ENCODE measurements around the gene ZNF143.

ZNF143 gene

GRCh38 chr11:9462172-9462799 is 1.5 kb downstream of the ZNF143 start:
- Histone ChIP-seq H3K4me3 (ENCODE audit: low read depth, low read length) (peak overlapping the region; percentile 76), H3K9me3 (ENCODE audit: control insufficient read depth, insufficient read depth, low read length) (no peaks in the 10 kb centered on the region), H3K9ac (ENCODE audit: low read depth, low read length) (peak overlapping the region; percentile 96), H3K27ac (ENCODE audit: low read depth, low read length) (peak overlapping the region; percentile 100), H3K27me3 (ENCODE audit: control insufficient read depth, insufficient read depth, low read length) (no peaks in the 10 kb centered on the region), H3K4me1 (ENCODE audit: control insufficient read depth, insufficient read depth, low read length) (peaks cover 14% of the 10 kb centered on the region; the same call in 1 of the 2 replicates), H3K36me3 (ENCODE audit: control insufficient read depth, insufficient read depth, low read length) (no peaks in the 10 kb centered on the region)

- Histone ChIP-seq H3K36me3 (ENCODE audit: control insufficient read depth, insufficient read depth, low read length) (no peaks in the 10 kb centered on the region), H3K27ac (ENCODE audit: low read depth, low read length) (peak overlapping the region; percentile 17), H3K4me1 (ENCODE audit: control insufficient read depth, insufficient read depth, low read length) (peaks cover 14% of the 10 kb centered on the region; the same call in 1 of the 2 replicates), H3K9me3 (ENCODE audit: control insufficient read depth, insufficient read depth, low read length) (no peaks in the 10 kb centered on the region), H3K27me3 (ENCODE audit: control insufficient read depth, insufficient read depth, low read length) (no peaks in the 10 kb centered on the region), H3K9ac (ENCODE audit: low read depth, low read length) (no peak overlapping the region), H3K4me3 (ENCODE audit: low read depth, low read length) (peak overlapping the region; percentile 29; the same call in 1 of the 2 replicates)
Measured at GRCh38 chr11:9462806-9463537, 2.2 kb downstream of the ZNF143 start.

GRCh38 chr11:9470765-9471164 is 10.0 kb downstream of the ZNF143 start:
- Histone ChIP-seq H3K9me3 (ENCODE audit: control insufficient read depth, insufficient read depth, low read length) (no peaks in the 10 kb centered on the region), H3K27ac (ENCODE audit: low read depth, low read length) (no peak overlapping the region), H3K9ac (ENCODE audit: low read depth, low read length) (no peak overlapping the region), H3K36me3 (ENCODE audit: control insufficient read depth, insufficient read depth, low read length) (peaks cover 37% of the 10 kb centered on the region), H3K4me3 (ENCODE audit: low read depth, low read length) (no peak overlapping the region), H3K27me3 (ENCODE audit: control insufficient read depth, insufficient read depth, low read length) (no peaks in the 10 kb centered on the region), H3K4me1 (ENCODE audit: control insufficient read depth, insufficient read depth, low read length) (no peaks in the 10 kb centered on the region)

GRCh38 chr11:9473408-9473807 is 12.6 kb downstream of the ZNF143 start:
- Histone ChIP-seq H3K4me1 (ENCODE audit: control insufficient read depth, insufficient read depth, low read length) (no peaks in the 10 kb centered on the region), H3K4me3 (ENCODE audit: low read depth, low read length) (no peak overlapping the region), H3K27ac (ENCODE audit: low read depth, low read length) (no peak overlapping the region), H3K27me3 (ENCODE audit: control insufficient read depth, insufficient read depth, low read length) (no peaks in the 10 kb centered on the region), H3K9me3 (ENCODE audit: control insufficient read depth, insufficient read depth, low read length) (no peaks in the 10 kb centered on the region), H3K36me3 (ENCODE audit: control insufficient read depth, insufficient read depth, low read length) (peaks cover 51% of the 10 kb centered on the region), H3K9ac (ENCODE audit: low read depth, low read length) (no peak overlapping the region)

GRCh38 chr11:9479899-9480298 is 19.1 kb downstream of the ZNF143 start:
- Histone ChIP-seq H3K27me3 (ENCODE audit: control insufficient read depth, insufficient read depth, low read length) (no peaks in the 10 kb centered on the region), H3K9me3 (ENCODE audit: control insufficient read depth, insufficient read depth, low read length) (no peaks in the 10 kb centered on the region), H3K27ac (ENCODE audit: low read depth, low read length) (no peak overlapping the region), H3K4me3 (ENCODE audit: low read depth, low read length) (no peak overlapping the region), H3K4me1 (ENCODE audit: control insufficient read depth, insufficient read depth, low read length) (no peaks in the 10 kb centered on the region), H3K36me3 (ENCODE audit: control insufficient read depth, insufficient read depth, low read length) (peaks cover 67% of the 10 kb centered on the region), H3K9ac (ENCODE audit: low read depth, low read length) (no peak overlapping the region)

GRCh38 chr11:9489080-9489765 is 28.4 kb downstream of the ZNF143 start:
- H3K36me3 ChIP-seq (ENCODE audit: control insufficient read depth, insufficient read depth, low read length) = peaks cover 63% of the 10 kb centered on the region
- no peak overlapping the region for H3K9ac ChIP-seq (ENCODE audit: low read depth, low read length)

GRCh38 chr11:9490376-9490775 is 29.6 kb downstream of the ZNF143 start:
- H3K27ac ChIP-seq (ENCODE audit: low read depth, low read length) = no peak overlapping the region
- H3K27me3 ChIP-seq (ENCODE audit: control insufficient read depth, insufficient read depth, low read length) = no peaks in the 10 kb centered on the region
- H3K9ac ChIP-seq (ENCODE audit: low read depth, low read length) = no peak overlapping the region
- no peaks in the 10 kb centered on the region for H3K9me3 ChIP-seq (ENCODE audit: control insufficient read depth, insufficient read depth, low read length)
- H3K36me3 ChIP-seq (ENCODE audit: control insufficient read depth, insufficient read depth, low read length) = peaks cover 70% of the 10 kb centered on the region
- no peaks in the 10 kb centered on the region for H3K4me1 ChIP-seq (ENCODE audit: control insufficient read depth, insufficient read depth, low read length)
- H3K4me3 ChIP-seq (ENCODE audit: low read depth, low read length) = no peak overlapping the region

More at GRCh38 chr11:9489080-9489765, 28.4 kb downstream of the ZNF143 start:
- no peaks in the 10 kb centered on the region for H3K4me1 ChIP-seq (ENCODE audit: control insufficient read depth, insufficient read depth, low read length)
- no peaks in the 10 kb centered on the region for H3K9me3 ChIP-seq (ENCODE audit: control insufficient read depth, insufficient read depth, low read length)
- no peak overlapping the region for H3K4me3 ChIP-seq (ENCODE audit: low read depth, low read length)
- no peak overlapping the region for H3K27ac ChIP-seq (ENCODE audit: low read depth, low read length)
- H3K27me3 ChIP-seq (ENCODE audit: control insufficient read depth, insufficient read depth, low read length) = no peaks in the 10 kb centered on the region

GRCh38 chr11:9493492-9493891 is 32.7 kb downstream of the ZNF143 start:
- no peaks in the 10 kb centered on the region for H3K4me1 ChIP-seq (ENCODE audit: control insufficient read depth, insufficient read depth, low read length)
- no peak overlapping the region for H3K27ac ChIP-seq (ENCODE audit: low read depth, low read length)
- no peak overlapping the region for H3K4me3 ChIP-seq (ENCODE audit: low read depth, low read length)
- no peaks in the 10 kb centered on the region for H3K27me3 ChIP-seq (ENCODE audit: control insufficient read depth, insufficient read depth, low read length)
- no peak overlapping the region for H3K9ac ChIP-seq (ENCODE audit: low read depth, low read length)
- H3K36me3 ChIP-seq (ENCODE audit: control insufficient read depth, insufficient read depth, low read length) = peaks cover 77% of the 10 kb centered on the region
- no peaks in the 10 kb centered on the region for H3K9me3 ChIP-seq (ENCODE audit: control insufficient read depth, insufficient read depth, low read length)

- Histone ChIP-seq H3K4me3 (ENCODE audit: low read depth, low read length) (no peak overlapping the region), H3K9ac (ENCODE audit: low read depth, low read length) (no peak overlapping the region), H3K36me3 (ENCODE audit: control insufficient read depth, insufficient read depth, low read length) (peaks cover 78% of the 10 kb centered on the region), H3K4me1 (ENCODE audit: control insufficient read depth, insufficient read depth, low read length) (no peaks in the 10 kb centered on the region), H3K9me3 (ENCODE audit: control insufficient read depth, insufficient read depth, low read length) (no peaks in the 10 kb centered on the region), H3K27ac (ENCODE audit: low read depth, low read length) (no peak overlapping the region), H3K27me3 (ENCODE audit: control insufficient read depth, insufficient read depth, low read length) (no peaks in the 10 kb centered on the region)
Measured at GRCh38 chr11:9494316-9494715, 33.5 kb downstream of the ZNF143 start.

- H3K36me3 ChIP-seq (ENCODE audit: control insufficient read depth, insufficient read depth, low read length) = peaks cover 83% of the 10 kb centered on the region
Measured at GRCh38 chr11:9495803-9496514, 35.1 kb downstream of the ZNF143 start.

More at GRCh38 chr11:9495803-9496514, 35.1 kb downstream of the ZNF143 start:
- H3K9me3 ChIP-seq (ENCODE audit: control insufficient read depth, insufficient read depth, low read length) = no peaks in the 10 kb centered on the region
- no peaks in the 10 kb centered on the region for H3K4me1 ChIP-seq (ENCODE audit: control insufficient read depth, insufficient read depth, low read length)
- no peak overlapping the region for H3K4me3 ChIP-seq (ENCODE audit: low read depth, low read length)
- no peaks in the 10 kb centered on the region for H3K27me3 ChIP-seq (ENCODE audit: control insufficient read depth, insufficient read depth, low read length)
- H3K27ac ChIP-seq (ENCODE audit: low read depth, low read length) = no peak overlapping the region
- no peak overlapping the region for H3K9ac ChIP-seq (ENCODE audit: low read depth, low read length)

Measured in HUES48 (cell line).